ENCODE results near the gene GPC6.

GRCh38 chr13:94254737-94255136 lies 1028.1 kb downstream of the GPC6 start:
- TF ChIP-seq CTCF (IDR thresholded peaks at IDR 0.05; ENCODE audit: poor library complexity, severe bottlenecking) (no peak), MXI1 (conservative IDR thresholded peaks at IDR 0.05; ENCODE audit: poor library complexity, severe bottlenecking) (no peak), EZH2 (IDR thresholded peaks at IDR 0.05; ENCODE audit: borderline replicate concordance, insufficient read depth, low read length, poor library complexity, severe bottlenecking) (no peak)

Data from neural cell (in vitro differentiated cells).